NB4 (cell line): ENCODE results near the gene EPHA4.

Experiments used
- POLR2A ChIP-seq: IDR thresholded peaks from 2 replicates; pipeline ENCODE4 v1.6.1; 2011; ENCODE audit warnings: mild to moderate bottlenecking; ENCODE audit not compliant: insufficient read length; ENCODE audit errors: extremely low read depth
- TF ChIP-seq, protein P1 (sequence below): IDR thresholded peaks from one replicate; pipeline ENCODE4 v1.5.1; 2012; ENCODE audit warnings: low read depth, low read length
- TF ChIP-seq, protein P2 (sequence below): IDR thresholded peaks from 2 replicates; pipeline ENCODE4 v1.6.1; 2011; ENCODE audit warnings: low read depth, low read length

DNA sequence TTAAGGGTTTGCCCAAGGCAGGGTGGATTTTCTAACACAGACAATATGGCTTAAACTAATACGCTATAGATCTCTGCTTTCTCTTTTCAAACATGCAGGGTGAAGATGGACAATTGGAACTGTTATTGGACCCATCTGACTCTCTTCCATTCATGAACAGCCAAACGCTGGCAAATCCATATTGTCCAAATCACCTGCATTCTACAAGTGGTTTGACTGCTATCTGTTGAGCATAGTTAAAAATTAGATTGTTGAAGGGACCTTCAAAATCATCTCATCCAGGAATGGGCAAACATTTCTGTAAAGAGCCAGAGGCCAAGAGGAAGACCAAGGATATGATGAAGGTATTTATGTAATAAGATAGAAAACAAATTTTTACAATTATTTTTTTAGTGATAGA, 65.6 kb downstream of the EPHA4 start:
- TF ChIP-seq, protein P1, sequence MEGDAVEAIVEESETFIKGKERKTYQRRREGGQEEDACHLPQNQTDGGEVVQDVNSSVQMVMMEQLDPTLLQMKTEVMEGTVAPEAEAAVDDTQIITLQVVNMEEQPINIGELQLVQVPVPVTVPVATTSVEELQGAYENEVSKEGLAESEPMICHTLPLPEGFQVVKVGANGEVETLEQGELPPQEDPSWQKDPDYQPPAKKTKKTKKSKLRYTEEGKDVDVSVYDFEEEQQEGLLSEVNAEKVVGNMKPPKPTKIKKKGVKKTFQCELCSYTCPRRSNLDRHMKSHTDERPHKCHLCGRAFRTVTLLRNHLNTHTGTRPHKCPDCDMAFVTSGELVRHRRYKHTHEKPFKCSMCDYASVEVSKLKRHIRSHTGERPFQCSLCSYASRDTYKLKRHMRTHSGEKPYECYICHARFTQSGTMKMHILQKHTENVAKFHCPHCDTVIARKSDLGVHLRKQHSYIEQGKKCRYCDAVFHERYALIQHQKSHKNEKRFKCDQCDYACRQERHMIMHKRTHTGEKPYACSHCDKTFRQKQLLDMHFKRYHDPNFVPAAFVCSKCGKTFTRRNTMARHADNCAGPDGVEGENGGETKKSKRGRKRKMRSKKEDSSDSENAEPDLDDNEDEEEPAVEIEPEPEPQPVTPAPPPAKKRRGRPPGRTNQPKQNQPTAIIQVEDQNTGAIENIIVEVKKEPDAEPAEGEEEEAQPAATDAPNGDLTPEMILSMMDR, result no peak
- TF ChIP-seq POLR2A, result no peak
- TF ChIP-seq, protein P2, sequence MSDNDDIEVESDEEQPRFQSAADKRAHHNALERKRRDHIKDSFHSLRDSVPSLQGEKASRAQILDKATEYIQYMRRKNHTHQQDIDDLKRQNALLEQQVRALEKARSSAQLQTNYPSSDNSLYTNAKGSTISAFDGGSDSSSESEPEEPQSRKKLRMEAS, result no peak
